BE2C (cell line): Measurements from ENCODE around the gene KRTAP5-10.
A peak's percentile ranks its signal among the peaks of the same experiment; 100 is the strongest.
"Not testable (repeated sequence)": the region's sequence is repeated elsewhere in the genome, so short reads cannot be mapped to it uniquely, and the experiment has no call there.

Source experiments
- DNase-seq: peaks from one replicate; pipeline ENCODE4 v3.0.0-alpha.2; 2020
- H3K27me3 ChIP-seq: fragments of 250-450 bp; sonication (Bioruptor Pico); 2 replicates; pipeline ENCODE4 v1.5.1; 2020; ENCODE audit warnings: mild to moderate bottlenecking
- H3K36me3 ChIP-seq: fragments of 250-450 bp; sonication (Bioruptor Pico); 2 replicates; pipeline ENCODE4 v1.5.1; 2020; ENCODE audit warnings: mild to moderate bottlenecking
- H3K4me1 ChIP-seq: fragments of 250-450 bp; sonication (Bioruptor Pico); 2 replicates; pipeline ENCODE4 v1.5.1; 2020
- H3K4me3 ChIP-seq: 2 replicates; pipeline ENCODE4 v1.5.1; 2011; ENCODE audit warnings: low read depth, low read length
- H3K9me3 ChIP-seq: fragments of 250-450 bp; sonication (Bioruptor Pico); 2 replicates; pipeline ENCODE4 v1.5.1; 2020
- CTCF ChIP-seq: IDR thresholded peaks from 2 replicates; pipeline ENCODE4 v1.5.1; 2012; ENCODE audit warnings: mild to moderate bottlenecking, low read depth, low read length

The KRTAP5-10 gene

GRCh38 chr11:71581826-71582225, 16.5 kb downstream of the KRTAP5-10 start:
- Histone ChIP-seq H3K4me3 (no peak overlapping the region), H3K9me3 (no peaks in the 10 kb centered on the region), H3K36me3 (no peaks in the 10 kb centered on the region), H3K27me3 (no peaks in the 10 kb centered on the region; the same call in 1 of the 2 replicates), H3K4me1 (no peaks in the 10 kb centered on the region)
- TF ChIP-seq CTCF: no peak
- no peak for DNase-seq

- Histone ChIP-seq H3K4me3 (no peak within 1 kb of the TSS), H3K4me1 (no peaks in the 10 kb centered on the region), H3K9me3 (no peaks in the 10 kb centered on the region), H3K27me3 (no peaks in the 10 kb centered on the region; the same call in 1 of the 2 replicates), H3K36me3 (no peaks in the 10 kb centered on the region)
- no peak for DNase-seq
- TF ChIP-seq CTCF: no peak
These were observed 17.0 kb downstream of the KRTAP5-10 start, which contains the start of gene KRTAP5-11 for GRCh38 chr11:71582309-71582895. KRTAP5-11 (minus strand) TSS chr11:71582875; CDS start chr11:71582837, 38 bp downstream.

- not testable (repeated sequence) for H3K9me3 ChIP-seq, H3K4me1 ChIP-seq, DNase-seq, H3K4me3 ChIP-seq, H3K36me3 ChIP-seq, H3K27me3 ChIP-seq
These were observed 17.6 kb downstream of the KRTAP5-10 start for GRCh38 chr11:71582969-71583368.

GRCh38 chr11:71585673-71586072, 20.3 kb downstream of the KRTAP5-10 start:
- not testable (repeated sequence) for H3K36me3 ChIP-seq, H3K9me3 ChIP-seq, H3K4me3 ChIP-seq, H3K4me1 ChIP-seq, H3K27me3 ChIP-seq, DNase-seq

GRCh38 chr11:71588314-71588713, 23.0 kb downstream of the KRTAP5-10 start:
- not testable (repeated sequence) for DNase-seq, H3K36me3 ChIP-seq, H3K9me3 ChIP-seq, H3K4me3 ChIP-seq, H3K27me3 ChIP-seq, H3K4me1 ChIP-seq

- not testable (repeated sequence) for H3K4me3 ChIP-seq, DNase-seq, H3K27me3 ChIP-seq, H3K36me3 ChIP-seq, H3K4me1 ChIP-seq, H3K9me3 ChIP-seq
These were observed 23.6 kb downstream of the KRTAP5-10 start for GRCh38 chr11:71588822-71589545.

- not testable (repeated sequence) for H3K4me3 ChIP-seq, H3K4me1 ChIP-seq, H3K9me3 ChIP-seq, H3K36me3 ChIP-seq, H3K27me3 ChIP-seq, DNase-seq
These were observed 24.2 kb downstream of the KRTAP5-10 start for GRCh38 chr11:71589546-71589920.

- DNase-seq, H3K4me1 ChIP-seq, H3K9me3 ChIP-seq, H3K4me3 ChIP-seq, H3K36me3 ChIP-seq, H3K27me3 ChIP-seq: not testable (repeated sequence)
These were observed 37.9 kb downstream of the KRTAP5-10 start for GRCh38 chr11:71603221-71603620.

GRCh38 chr11:71604798-71605488, 39.6 kb downstream of the KRTAP5-10 start:
- not testable (repeated sequence) for H3K36me3 ChIP-seq, H3K4me1 ChIP-seq, H3K27me3 ChIP-seq, H3K4me3 ChIP-seq, H3K9me3 ChIP-seq
- peak; percentile 27 for DNase-seq

GRCh38 chr11:71606853-71607519, 41.6 kb downstream of the KRTAP5-10 start:
- not testable (repeated sequence) for H3K27me3 ChIP-seq, H3K4me1 ChIP-seq, H3K4me3 ChIP-seq, H3K9me3 ChIP-seq, DNase-seq, H3K36me3 ChIP-seq

- H3K27me3 ChIP-seq, H3K36me3 ChIP-seq, H3K4me3 ChIP-seq, H3K4me1 ChIP-seq, DNase-seq, H3K9me3 ChIP-seq: not testable (repeated sequence)
These were observed 42.3 kb downstream of the KRTAP5-10 start for GRCh38 chr11:71607520-71608216.

GRCh38 chr11:71608272-71608671, 42.9 kb downstream of the KRTAP5-10 start:
- not testable (repeated sequence) for H3K4me1 ChIP-seq, H3K4me3 ChIP-seq, H3K27me3 ChIP-seq, H3K36me3 ChIP-seq, H3K9me3 ChIP-seq, DNase-seq
